Measurements from ENCODE around the gene CTXND2.

The CTXND2 gene

GRCh38 chr1:150960646-150961045 is 73.7 kb downstream of the CTXND2 start:
- DNase-seq, result no peak

- DNase-seq, result no peak
Observed at GRCh38 chr1:150961756-150962155, 74.8 kb downstream of the CTXND2 start.

Measured in anterior cingulate cortex (tissue), 58 donors.